GM19324 (cell line): Measurements from ENCODE around the gene AZU1.
"Not testable (repeated sequence)": the region's sequence is repeated elsewhere in the genome, so short reads cannot be mapped to it uniquely, and the experiment has no call there.

Source experiments
- ATAC-seq: cut with Tn5 transposase; IDR thresholded peaks from one replicate; pipeline ENCODE4 v1.9.1; 2021; ENCODE audit warnings: mild to moderate bottlenecking, moderate library complexity; ENCODE audit not compliant: unreplicated experiment, low FRiP score

Gene AZU1

GRCh38 chr19:869245-870177, 41.9 kb downstream of the AZU1 start:
- ATAC-seq = no peak

DNA sequence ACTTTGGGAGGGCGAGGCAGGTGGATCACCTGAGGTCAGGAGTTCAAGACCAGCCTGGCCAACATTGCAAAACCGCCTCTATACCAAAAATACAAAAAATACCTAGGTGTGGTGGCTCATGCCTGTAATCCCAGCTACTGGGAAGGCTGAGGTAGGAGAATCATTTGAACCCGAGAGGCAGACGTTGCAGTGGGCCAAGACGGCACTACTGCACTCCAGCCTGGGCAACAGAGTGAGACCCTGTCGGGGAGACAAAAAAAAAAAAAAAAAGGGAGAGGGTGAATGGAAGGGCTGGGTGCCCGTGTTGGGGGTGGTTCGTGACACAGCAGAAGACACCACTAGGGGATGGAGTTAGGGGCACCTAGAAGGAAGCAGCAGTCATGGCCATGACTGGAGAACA, 42.7 kb downstream of the AZU1 start:
- ATAC-seq = no peak

DNA sequence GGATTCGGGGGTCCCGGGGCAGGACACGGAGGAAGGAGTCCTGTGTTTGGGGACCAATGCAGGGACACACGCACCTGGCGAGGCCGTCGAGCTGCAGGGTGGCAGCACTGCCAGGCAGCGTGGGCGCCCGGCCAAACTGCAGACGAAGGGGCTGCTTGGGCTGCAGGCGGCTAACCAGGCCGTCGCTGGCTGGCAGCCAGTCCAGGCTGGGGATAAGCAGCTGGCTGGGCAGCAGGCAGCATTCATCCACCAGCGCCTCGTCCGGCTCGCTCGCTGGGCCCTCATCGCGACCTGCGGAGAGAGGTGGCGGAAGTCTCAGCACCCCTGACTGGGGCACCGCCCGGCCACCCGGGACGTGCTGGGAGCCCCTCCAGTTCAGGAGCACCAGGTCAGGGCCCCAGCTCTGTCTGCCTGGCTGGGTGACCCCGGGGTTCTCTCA, 43.3 kb downstream of the AZU1 start:
- ATAC-seq = no peak

GRCh38 chr19:871446-872265, 44.0 kb downstream of the AZU1 start:
- no peak for ATAC-seq

- ATAC-seq = no peak
Observed at GRCh38 chr19:872266-872951, 44.8 kb downstream of the AZU1 start.

GRCh38 chr19:873084-873483, 45.4 kb downstream of the AZU1 start:
- ATAC-seq = no peak

DNA sequence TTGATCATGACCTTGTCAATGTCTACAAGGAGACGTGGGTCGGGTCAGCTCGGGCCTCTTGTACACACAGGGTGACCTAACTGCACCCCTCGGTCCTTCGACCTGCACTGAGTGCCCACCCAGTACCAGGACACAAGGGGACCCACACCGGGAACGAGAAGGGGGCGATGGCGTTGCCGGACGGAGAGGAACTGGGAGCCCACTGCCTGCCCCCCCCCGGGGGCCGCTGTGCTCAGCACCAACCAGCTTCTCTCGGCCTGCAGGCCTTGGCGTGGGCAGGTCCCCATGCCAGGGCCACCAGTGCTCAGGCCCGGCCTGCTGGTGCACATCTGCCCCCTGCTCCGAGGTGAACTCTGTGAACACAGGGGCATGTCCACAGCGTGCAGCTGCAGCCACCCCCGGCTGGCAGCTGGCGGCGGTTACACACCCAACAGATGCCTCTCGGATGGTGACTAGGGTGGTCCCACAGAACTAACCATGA, 46.0 kb downstream of the AZU1 start:
- no peak for ATAC-seq

GRCh38 chr19:875265-875879, 47.7 kb downstream of the AZU1 start:
- ATAC-seq = no peak

- ATAC-seq = no peak
Observed at GRCh38 chr19:876089-876488, 48.5 kb downstream of the AZU1 start.

- no peak for ATAC-seq
Observed at GRCh38 chr19:876780-877314, 49.2 kb downstream of the AZU1 start.

DNA sequence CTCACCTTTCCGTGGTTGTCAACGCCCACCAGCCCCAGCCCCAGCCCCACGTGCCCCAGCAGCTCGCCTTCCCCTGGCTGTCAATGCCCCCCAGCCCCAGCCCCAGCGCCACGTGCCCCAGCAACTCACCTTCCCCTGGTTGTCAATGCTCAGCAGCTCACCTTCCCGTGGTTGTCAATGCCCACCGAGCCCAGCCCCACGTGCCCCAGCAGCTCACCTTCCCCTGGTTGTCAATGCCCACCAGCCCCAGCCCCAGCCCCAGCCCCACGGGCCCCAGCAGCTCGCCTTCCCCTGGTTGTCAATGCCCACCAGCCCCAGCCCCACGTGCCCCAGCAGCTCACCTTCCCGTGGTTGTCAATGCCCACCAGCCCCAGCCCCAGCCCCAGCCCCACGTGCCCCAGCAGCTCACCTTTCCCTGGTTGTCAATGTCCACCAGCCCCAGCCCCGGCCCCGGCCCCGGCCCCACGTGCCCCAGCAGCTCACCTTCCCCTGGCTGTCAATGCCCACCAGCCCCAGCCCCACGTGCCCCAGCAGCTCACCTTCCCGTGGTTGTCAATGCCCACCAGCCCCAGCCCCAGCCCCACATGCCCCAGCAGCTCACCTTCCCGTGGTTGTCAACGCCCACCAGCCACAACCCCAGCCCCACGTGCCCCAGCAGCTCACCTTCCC, 50.5 kb downstream of the AZU1 start:
- not testable (repeated sequence) for ATAC-seq

GRCh38 chr19:878751-879561, 51.3 kb downstream of the AZU1 start:
- not testable (repeated sequence) for ATAC-seq

DNA sequence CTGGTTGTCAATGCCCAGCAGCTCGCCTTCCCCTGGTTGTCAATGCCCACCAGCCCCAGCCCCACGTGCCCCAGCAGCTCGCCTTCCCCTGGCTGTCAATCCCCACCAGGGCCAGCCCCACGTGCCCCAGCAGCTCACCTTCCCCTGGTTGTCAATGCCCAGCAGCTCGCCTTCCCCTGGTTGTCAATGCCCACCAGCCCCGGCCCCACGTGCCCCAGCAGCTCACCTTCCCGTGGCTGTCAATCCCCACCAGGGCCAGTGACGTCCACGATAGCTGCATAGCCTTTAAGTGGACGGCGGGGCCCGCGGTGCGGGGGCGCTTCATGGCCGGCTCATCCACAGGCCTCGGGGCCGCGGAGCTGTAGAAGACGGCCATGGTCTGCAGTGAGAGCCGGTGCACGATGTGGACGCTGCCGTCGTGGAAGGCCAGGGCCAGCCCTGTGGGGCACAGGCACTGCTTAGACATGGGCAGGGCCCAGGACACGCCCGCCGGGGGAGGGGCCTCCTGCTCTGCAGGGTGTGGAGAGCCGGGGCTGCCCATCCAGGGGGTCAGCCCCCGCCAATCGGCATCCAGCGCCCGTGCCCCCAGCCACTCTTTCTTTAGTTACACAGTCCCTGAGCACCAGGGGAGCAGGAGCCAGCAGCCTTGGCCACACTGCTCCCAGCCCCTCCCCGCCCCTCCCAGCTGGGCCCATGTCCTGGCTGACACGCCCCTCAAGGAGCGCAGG, 52.2 kb downstream of the AZU1 start:
- ATAC-seq = no peak
